HG03558 (cell line): Measurements from ENCODE around the gene SLC39A2.

Experiments
- ATAC-seq: cut with Tn5 transposase; IDR thresholded peaks from one replicate; pipeline ENCODE4 v1.9.1; 2021; ENCODE audit warnings: moderate number of reproducible peaks; ENCODE audit not compliant: unreplicated experiment; ENCODE audit errors: extremely low read depth

Gene SLC39A2

DNA sequence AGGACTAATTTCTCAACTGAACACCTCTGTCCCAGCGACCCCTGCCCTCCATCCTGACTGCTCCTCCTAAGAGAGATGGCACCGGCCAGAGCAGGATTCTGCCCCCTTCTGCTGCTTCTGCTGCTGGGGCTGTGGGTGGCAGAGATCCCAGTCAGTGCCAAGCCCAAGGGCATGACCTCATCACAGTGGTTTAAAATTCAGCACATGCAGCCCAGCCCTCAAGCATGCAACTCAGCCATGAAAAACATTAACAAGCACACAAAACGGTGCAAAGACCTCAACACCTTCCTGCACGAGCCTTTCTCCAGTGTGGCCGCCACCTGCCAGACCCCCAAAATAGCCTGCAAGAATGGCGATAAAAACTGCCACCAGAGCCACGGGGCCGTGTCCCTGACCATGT lies 43.8 kb downstream of the SLC39A2 start:
- no peak for ATAC-seq

GRCh38 chr14:21043387-21043973 lies 44.4 kb downstream of the SLC39A2 start:
- no peak for ATAC-seq

- no peak for ATAC-seq
These were observed 45.0 kb downstream of the SLC39A2 start for GRCh38 chr14:21043974-21044618.

GRCh38 chr14:21047378-21047781 lies 48.3 kb downstream of the SLC39A2 start:
- no peak for ATAC-seq

DNA sequence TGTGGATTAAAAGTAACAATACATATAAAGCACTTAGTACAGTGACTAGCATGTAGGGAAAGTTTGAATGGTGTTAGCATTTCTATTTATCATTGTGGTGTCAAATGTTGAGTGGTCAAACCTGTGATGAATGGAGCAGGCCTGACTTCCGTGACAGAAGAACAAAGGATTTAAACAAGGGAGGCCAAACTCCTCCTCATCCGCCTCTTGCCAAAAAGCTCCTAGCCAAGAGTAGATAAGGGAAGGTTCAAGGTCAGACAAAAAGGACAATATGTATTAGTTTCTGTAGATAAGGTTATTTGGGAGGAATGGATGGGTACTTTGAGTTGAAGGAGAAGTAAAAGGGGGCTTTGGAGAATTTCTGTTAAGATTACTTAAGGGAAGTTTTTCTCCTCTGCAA lies 49.5 kb downstream of the SLC39A2 start:
- no peak for ATAC-seq

- ATAC-seq: no peak
These were observed 50.2 kb downstream of the SLC39A2 start for GRCh38 chr14:21049271-21049673.

- no peak for ATAC-seq
These were observed 51.5 kb downstream of the SLC39A2 start for GRCh38 chr14:21050597-21050996.
